CD4-positive, CD25-positive, alpha-beta regulatory T cell (primary cell): ENCODE data around the gene SLC16A3. TPM values are rescaled to one million over a fixed set of nuclear protein-coding genes. Genes with fewer than 3 reads are reported as not detected.

ENCODE experiments used
- ATAC-seq, 2 donors: fragments of 150-1000 bp; cut with Tn5 transposase; one replicate each; pipeline ENCODE4 v1.10.0; 2021; ENCODE audit warnings: low read depth in 2 of 2, moderate number of reproducible peaks in 2 of 2, moderate library complexity in 1 of 2
- DNase-seq, 3 donors: peaks; one replicate each; pipeline versions ENCODE4 v3.0.0 to v3.0.0-alpha.2; 2012 to 2022; ENCODE audit warnings: mixed read lengths in 1 of 3
- H3K27ac ChIP-seq: one replicate; pipeline ENCODE4 v1.7.0; 2013; ENCODE audit warnings: mild to moderate bottlenecking, low read length; ENCODE audit not compliant: insufficient read depth, poor library complexity, severe bottlenecking
- H3K27me3 ChIP-seq: one replicate; pipeline ENCODE4 v1.7.0; 2013; ENCODE audit warnings: low read length; ENCODE audit not compliant: control insufficient read depth, insufficient read depth
- H3K36me3 ChIP-seq: one replicate; pipeline ENCODE4 v1.7.0; 2013; ENCODE audit warnings: mild to moderate bottlenecking, low read length, moderate library complexity; ENCODE audit not compliant: control insufficient read depth, insufficient read depth
- H3K4me1 ChIP-seq: 2 replicates; pipeline ENCODE4 v1.7.0; 2013; ENCODE audit warnings: mild to moderate bottlenecking, low read length; ENCODE audit not compliant: insufficient read depth, control insufficient read depth, poor library complexity, severe bottlenecking
- H3K4me3 ChIP-seq: one replicate; pipeline ENCODE4 v1.7.0; 2013; ENCODE audit warnings: low read depth, mild to moderate bottlenecking, low read length, moderate library complexity
- H3K9me3 ChIP-seq, 2 experiments: 1 replicate in 1 of 2; 2 replicates in 1 of 2; pipeline ENCODE4 v1.7.0; 2013; ENCODE audit warnings: low read length in 2 of 2, mild to moderate bottlenecking in 1 of 2, moderate library complexity in 1 of 2; ENCODE audit not compliant: control insufficient read depth in 2 of 2
- H3K27ac Mint-ChIP-seq, 3 donors: one replicate each; pipeline ENCODE4 v1.8.0; 2020 to 2022; ENCODE audit warnings: mild to moderate bottlenecking in 3 of 3, mixed read lengths in 3 of 3, moderate library complexity in 2 of 3
- H3K27me3 Mint-ChIP-seq: one replicate; pipeline ENCODE4 v1.8.0; 2022; ENCODE audit warnings: mild to moderate bottlenecking, mixed read lengths
- H3K36me3 Mint-ChIP-seq: one replicate; pipeline ENCODE4 v1.8.0; 2020; ENCODE audit warnings: mixed read lengths
- H3K4me1 Mint-ChIP-seq, 4 donors: one replicate each; pipeline ENCODE4 v1.8.0; 2020 to 2022; ENCODE audit warnings: mixed read lengths in 4 of 4, mild to moderate bottlenecking in 1 of 4
- H3K4me3 Mint-ChIP-seq, 4 donors: one replicate each; pipeline ENCODE4 v1.8.0; 2020 to 2022; ENCODE audit warnings: mild to moderate bottlenecking in 4 of 4, mixed read lengths in 4 of 4, moderate library complexity in 3 of 4
- H3K9me3 Mint-ChIP-seq, 7 donors: one replicate each; pipeline ENCODE4 v1.8.0; 2020 to 2022; ENCODE audit warnings: mixed read lengths in 7 of 7, mild to moderate bottlenecking in 3 of 7, moderate library complexity in 2 of 7
- polyA plus RNA-seq, 4 donors: library from polyadenylated mRNA; unstranded; fragments of 300-500 nt; fragmentation: Illumina TruSeq; gene quantifications; one replicate each; pipeline ENCODE4 v1.2.3, GENCODE V29; 2021
- total RNA-seq: library from RNA; stranded (reverse); gene quantifications from one replicate; pipeline ENCODE4 v1.2.3, GENCODE V29; 2022

SLC16A3 gene
- total and polyA plus RNA-seq, 5 donors from 2014 or later = 1.5 to 52.5 (median 2.3) TPM

DNA sequence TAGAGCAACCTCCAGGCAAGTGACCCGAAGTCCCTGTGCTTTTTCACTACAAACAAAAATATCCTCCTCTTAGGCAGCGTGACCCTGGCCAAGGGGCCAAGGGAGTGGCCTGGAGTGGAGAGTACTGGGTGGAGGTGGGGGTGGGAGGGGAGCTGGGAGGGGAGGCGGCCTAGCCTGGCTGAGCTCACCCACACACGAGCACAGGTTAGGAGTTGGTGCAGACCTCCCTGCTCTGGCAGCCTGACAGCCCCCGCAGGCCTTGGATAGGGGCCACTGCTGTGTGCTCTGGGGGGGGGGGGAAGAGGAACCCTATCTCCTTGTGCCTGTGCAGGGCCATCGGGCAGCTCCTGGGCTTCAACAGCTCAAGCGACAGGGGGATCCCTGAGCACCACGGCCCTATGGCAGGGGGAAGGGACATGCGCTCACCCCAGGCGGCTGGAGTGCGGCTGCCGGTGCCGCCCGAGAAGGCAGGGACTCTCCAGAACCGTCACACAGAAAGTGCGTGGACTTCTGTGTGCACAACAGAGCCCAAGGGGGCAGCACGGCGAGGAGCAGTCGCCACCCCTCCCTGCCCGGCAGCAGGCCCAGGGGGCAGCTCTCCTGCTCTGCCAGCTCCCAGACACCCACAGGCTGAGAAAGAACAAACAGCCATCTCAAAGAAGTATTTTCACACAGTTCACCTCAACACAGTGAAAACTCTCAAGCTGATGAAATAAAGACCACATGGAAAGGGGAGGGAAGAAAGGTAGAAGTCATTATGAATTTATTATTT is 13.3 kb downstream of the SLC16A3 start:
- Histone ChIP-seq H3K9me3 (no peaks in the 10 kb centered on the region), H3K4me1 (peaks cover 45% of the 10 kb centered on the region), H3K36me3 (peaks cover 46% of the 10 kb centered on the region), H3K27me3 (no peaks in the 10 kb centered on the region), H3K27ac (peak overlapping the region; percentile 33), H3K4me3 (no peak overlapping the region)
- H3K4me3 Mint-ChIP-seq = peak overlapping the region in 1 of 4 donors; percentile 32
- no peak for DNase-seq
- peaks cover 9% of the 10 kb centered on the region for H3K36me3 Mint-ChIP-seq
- H3K27ac Mint-ChIP-seq = peak overlapping the region; percentile 43 to 62 (median 60)
- ATAC-seq = no peak
- H3K4me1 Mint-ChIP-seq = peaks cover 4 to 58% (median 16%) of the 10 kb centered on the region in 4 donors
- no peaks in the 10 kb centered on the region for H3K27me3 Mint-ChIP-seq
- H3K9me3 Mint-ChIP-seq = no peaks in the 10 kb centered on the region

DNA sequence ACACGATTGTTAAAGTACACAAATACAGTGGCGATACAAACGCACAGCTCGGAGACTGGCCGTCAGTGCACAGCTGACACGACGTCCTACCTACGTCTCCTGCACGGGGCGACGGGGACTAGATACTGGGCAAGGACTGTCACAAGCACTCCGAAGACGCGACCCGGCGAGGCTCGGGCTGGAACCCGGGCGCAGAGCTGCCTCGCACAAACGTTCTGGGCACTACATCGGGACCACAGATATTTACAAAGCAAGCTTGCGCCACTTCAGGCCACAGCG is 13.8 kb downstream of the SLC16A3 start:
- Histone ChIP-seq H3K9me3 (no peaks in the 10 kb centered on the region), H3K27me3 (no peaks in the 10 kb centered on the region), H3K4me1 (peaks cover 45% of the 10 kb centered on the region), H3K4me3 (no peak overlapping the region), H3K36me3 (peaks cover 52% of the 10 kb centered on the region), H3K27ac (no peak overlapping the region)
- ATAC-seq = no peak
- H3K27me3 Mint-ChIP-seq = no peaks in the 10 kb centered on the region
- no peaks in the 10 kb centered on the region for H3K9me3 Mint-ChIP-seq
- H3K36me3 Mint-ChIP-seq = peaks cover 9% of the 10 kb centered on the region
- DNase-seq = no peak
- H3K27ac Mint-ChIP-seq = peak overlapping the region in 1 of 3 donors; percentile 23
- peak overlapping the region in 1 of 4 donors; percentile 32 for H3K4me3 Mint-ChIP-seq
- H3K4me1 Mint-ChIP-seq = peaks cover 4 to 57% (median 14%) of the 10 kb centered on the region in 4 donors

DNA sequence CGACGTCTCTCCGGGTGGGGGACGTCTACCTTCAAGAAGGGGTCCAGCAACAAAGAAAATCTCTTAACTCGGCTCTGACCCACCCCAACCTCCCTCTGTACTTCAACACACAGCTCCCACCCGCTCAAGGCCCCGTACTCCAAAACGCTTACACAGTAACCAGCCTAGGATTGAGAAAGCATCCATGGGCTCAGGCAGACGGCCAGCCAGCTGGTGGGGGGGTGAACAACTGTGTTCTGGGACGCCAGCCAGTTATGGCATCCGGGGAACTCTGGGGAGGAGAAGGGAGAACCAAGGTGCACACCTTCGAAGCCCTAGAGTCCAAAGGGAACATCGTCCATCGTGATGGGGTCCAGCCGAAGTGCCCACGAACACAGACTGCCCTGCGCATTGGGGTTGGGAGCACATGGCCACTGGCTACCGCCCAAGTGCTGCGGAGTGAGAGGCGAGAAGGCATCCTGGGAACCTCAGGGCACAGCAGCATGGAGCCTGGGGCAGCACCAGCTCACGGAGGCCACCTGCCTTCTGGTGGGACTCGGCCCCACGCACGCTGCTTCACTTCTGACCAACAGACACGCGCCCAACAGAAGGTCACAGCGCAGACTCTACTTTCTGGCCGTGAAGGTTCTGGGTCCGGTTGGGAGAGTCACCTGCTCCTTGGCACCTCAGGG is 14.3 kb downstream of the SLC16A3 start:
- ATAC-seq (no peak), DNase-seq (no peak)
- H3K36me3 ChIP-seq = peaks cover 56% of the 10 kb centered on the region
- H3K4me3 ChIP-seq = no peak overlapping the region
- H3K4me1 ChIP-seq = peaks cover 41% of the 10 kb centered on the region
- H3K9me3 ChIP-seq = no peaks in the 10 kb centered on the region
- Mint-ChIP-seq H3K9me3 (peaks cover 0 to under 1% (median 0%) of the 10 kb centered on the region in 7 donors), H3K27me3 (no peaks in the 10 kb centered on the region), H3K4me1 (peaks cover 4 to 56% (median 14%) of the 10 kb centered on the region in 4 donors), H3K4me3 (peak overlapping the region in 1 of 4 donors; percentile 32), H3K27ac (no peak overlapping the region), H3K36me3 (peaks cover 14% of the 10 kb centered on the region)
- H3K27me3 ChIP-seq = no peaks in the 10 kb centered on the region
- H3K27ac ChIP-seq = no peak overlapping the region

DNA sequence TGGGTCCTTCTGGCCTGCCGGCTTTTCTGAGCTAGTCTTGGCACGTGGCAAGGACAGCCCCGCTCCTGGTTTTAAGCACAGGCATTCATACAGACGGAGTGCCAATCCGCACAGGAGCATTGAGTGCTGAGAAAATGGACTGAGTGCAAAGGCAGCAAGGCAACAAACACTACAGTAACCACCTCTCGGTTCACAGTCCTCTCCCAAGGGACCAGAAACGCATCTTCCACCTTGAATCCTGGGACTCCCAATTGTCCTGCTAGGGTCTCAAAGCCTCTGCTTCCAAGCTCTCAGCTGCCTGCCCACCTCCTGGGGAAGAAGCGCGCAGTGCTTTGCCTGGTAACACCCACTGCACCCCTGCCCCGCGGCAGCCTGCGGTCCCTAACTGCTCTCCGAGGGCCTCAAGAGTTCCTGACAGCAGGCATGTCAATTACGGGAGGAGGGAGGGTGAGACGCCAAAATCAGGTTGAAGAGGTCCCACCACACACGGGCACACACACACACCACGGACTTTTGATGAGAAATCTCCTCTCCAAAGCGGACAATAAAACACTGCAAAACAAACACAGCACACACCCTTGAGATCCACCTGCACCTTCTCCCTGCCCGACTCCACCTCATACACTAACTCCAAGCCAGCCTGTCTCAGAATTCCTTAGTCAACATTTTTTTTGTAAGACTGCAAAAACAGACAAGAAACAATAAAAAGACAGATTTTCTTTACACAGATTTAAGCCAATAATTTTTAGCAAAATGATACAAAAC is 15.0 kb downstream of the SLC16A3 start:
- Histone ChIP-seq H3K4me1 (peaks cover 33% of the 10 kb centered on the region), H3K9me3 (no peaks in the 10 kb centered on the region), H3K27me3 (no peaks in the 10 kb centered on the region), H3K27ac (no peak overlapping the region), H3K4me3 (no peak overlapping the region), H3K36me3 (peaks cover 63% of the 10 kb centered on the region)
- Mint-ChIP-seq H3K27me3 (no peaks in the 10 kb centered on the region), H3K4me1 (peaks cover 4 to 49% (median 12%) of the 10 kb centered on the region in 4 donors), H3K9me3 (peaks cover 0 to 2% (median 0%) of the 10 kb centered on the region in 7 donors), H3K4me3 (peak overlapping the region in 1 of 4 donors; percentile 8), H3K27ac (peak overlapping the region in 2 of 3 donors; percentile 55 to 74), H3K36me3 (peaks cover 16% of the 10 kb centered on the region)
- DNase-seq (no peak), ATAC-seq (no peak)

DNA sequence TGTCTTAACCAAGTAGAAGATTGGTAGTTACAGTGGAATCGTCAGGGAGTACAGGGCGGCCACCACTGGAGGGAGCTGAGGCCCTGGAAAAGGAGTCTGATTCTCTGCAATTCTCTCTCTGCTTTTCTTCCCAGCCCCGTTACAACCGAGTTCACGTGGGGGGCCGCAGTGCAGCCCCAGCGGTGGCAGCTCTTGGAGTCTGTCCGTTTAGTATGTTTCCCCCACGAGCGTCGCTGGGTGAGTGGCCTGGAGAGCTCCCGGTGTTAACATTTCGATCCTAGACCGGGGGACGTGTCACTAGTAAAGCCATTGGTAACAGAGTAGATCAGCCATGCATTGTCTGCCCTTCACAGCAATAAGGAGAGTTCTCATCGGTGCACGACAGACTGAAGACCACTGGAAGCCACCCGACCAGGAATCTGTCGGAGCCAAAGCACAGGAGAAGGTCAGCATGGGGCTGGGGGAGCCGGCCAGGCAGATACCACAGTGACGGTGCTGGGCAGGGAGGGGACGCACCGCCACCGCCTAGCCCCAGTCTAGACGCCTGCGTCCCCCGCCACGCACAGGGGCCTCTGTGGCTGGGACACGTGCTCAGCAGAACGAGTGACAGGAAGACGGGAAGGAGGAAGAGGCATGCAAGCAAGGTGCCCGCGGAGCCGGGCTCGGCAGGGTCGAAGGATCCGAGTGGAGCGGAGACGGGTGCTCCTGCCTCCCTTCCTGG is 15.7 kb downstream of the SLC16A3 start:
- Mint-ChIP-seq H3K9me3 (peaks cover 0 to 2% (median 0%) of the 10 kb centered on the region in 7 donors), H3K36me3 (peaks cover 16% of the 10 kb centered on the region), H3K27ac (peak overlapping the region in 2 of 3 donors; percentile 31 to 55), H3K4me3 (no peak overlapping the region), H3K4me1 (peaks cover 4 to 42% (median 10%) of the 10 kb centered on the region in 4 donors), H3K27me3 (no peaks in the 10 kb centered on the region)
- peaks cover 69% of the 10 kb centered on the region for H3K36me3 ChIP-seq
- no peaks in the 10 kb centered on the region for H3K27me3 ChIP-seq
- H3K9me3 ChIP-seq = no peaks in the 10 kb centered on the region
- ATAC-seq (no peak), DNase-seq (no peak)
- no peak overlapping the region for H3K27ac ChIP-seq
- peaks cover 28% of the 10 kb centered on the region for H3K4me1 ChIP-seq
- H3K4me3 ChIP-seq = no peak overlapping the region

DNA sequence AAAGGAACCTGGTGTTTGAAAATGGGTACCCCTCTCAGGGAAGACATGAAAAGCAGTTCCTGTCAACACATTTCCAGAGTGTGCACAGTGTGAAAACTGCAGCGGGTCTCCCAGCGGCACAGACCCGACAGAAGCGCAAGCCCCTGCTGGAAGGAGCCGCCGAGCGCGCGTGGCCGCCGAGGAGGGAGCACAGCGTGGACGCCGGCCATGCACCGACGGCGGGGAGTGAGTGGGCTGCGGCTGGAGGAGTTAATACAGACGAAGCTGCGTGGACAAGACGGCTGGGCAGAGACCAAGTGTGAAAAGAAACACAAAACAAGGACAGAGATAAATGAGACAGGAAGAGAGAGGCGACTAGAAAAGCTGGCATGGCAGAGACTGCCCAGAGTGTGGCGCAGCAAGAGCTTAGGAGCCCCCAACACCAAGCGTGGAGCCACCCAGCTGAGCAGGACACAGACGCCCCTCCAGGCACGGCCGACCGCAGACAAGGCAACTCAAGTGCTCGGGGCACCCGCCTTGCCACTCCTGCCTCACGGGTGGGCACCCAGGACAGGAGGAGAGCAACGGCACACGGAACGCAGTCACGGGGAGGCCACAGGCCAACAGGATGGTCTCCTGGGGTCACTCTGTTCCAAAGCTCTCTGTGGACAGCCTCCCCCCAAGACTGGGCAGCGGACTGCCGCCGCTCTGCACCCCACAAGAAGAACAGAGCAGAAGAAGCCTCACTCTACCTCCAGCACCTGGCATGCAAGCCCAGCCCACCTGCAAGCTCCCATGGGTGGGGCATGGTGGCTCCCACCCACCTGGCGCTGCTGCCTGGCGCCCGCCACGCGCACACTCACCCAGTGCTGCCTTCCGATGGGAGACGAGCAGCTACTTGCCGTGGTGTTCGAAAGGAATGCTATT is 16.5 kb downstream of the SLC16A3 start:
- H3K4me1 ChIP-seq = peaks cover 19% of the 10 kb centered on the region
- ATAC-seq (no peak), DNase-seq (no peak)
- H3K9me3 Mint-ChIP-seq = peaks cover 0 to 2% (median 0%) of the 10 kb centered on the region in 7 donors
- H3K4me3 Mint-ChIP-seq = peak overlapping the region in 1 of 4 donors; percentile 49
- H3K9me3 ChIP-seq = no peaks in the 10 kb centered on the region
- no peaks in the 10 kb centered on the region for H3K27me3 Mint-ChIP-seq
- H3K36me3 ChIP-seq = peaks cover 77% of the 10 kb centered on the region
- H3K27ac ChIP-seq = no peak overlapping the region
- no peak overlapping the region for H3K27ac Mint-ChIP-seq
- peaks cover 4 to 35% (median 10%) of the 10 kb centered on the region in 4 donors for H3K4me1 Mint-ChIP-seq
- no peak overlapping the region for H3K4me3 ChIP-seq
- peaks cover 16% of the 10 kb centered on the region for H3K36me3 Mint-ChIP-seq
- no peaks in the 10 kb centered on the region for H3K27me3 ChIP-seq
